ENCODE data around the gene CCDC57. TPM values are rescaled to one million over a fixed set of nuclear protein-coding genes. Genes with fewer than 3 reads are reported as not detected.
"Not testable (repeated sequence)": the region's sequence is repeated elsewhere in the genome, so short reads cannot be mapped to it uniquely, and the experiment has no call there.

The CCDC57 gene
- total RNA-seq, 2 donors from 2014 or later = 76.9 to 78.8 TPM

DNA sequence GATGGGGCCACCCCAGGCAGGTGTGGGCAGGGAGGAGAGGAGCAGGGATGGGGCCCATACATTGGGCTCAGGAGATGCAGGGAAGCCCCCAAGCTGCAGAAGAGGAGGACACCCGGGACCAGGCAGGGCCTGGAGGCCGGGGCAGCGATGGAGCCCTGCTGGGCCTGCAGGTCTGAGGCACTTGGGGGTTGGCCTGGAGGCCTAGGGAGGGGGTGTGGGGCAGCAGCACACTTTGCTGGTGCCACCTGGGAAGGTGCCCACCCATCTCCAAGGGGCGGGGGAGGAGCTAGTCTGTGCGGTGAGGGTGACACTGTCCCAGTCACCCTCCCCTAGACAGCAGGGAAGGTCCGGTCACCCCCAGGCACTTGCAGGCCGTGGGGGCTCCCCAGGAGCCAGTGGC, 6.4 kb upstream of the CCDC57 start:
- no peaks in the 10 kb centered on the region for H3K27me3 Mint-ChIP-seq (ENCODE audit: low read depth)
- H3K27ac Mint-ChIP-seq = no peak overlapping the region
- H3K9me3 Mint-ChIP-seq = no peaks in the 10 kb centered on the region
- H3K4me3 Mint-ChIP-seq = no peak overlapping the region
- H3K36me3 Mint-ChIP-seq (ENCODE audit: insufficient read depth in 2 of 2) = no peaks in the 10 kb centered on the region
- peaks cover 19% of the 10 kb centered on the region for H3K4me1 Mint-ChIP-seq (ENCODE audit: low read depth)
- DNase-seq (no peak), ATAC-seq (replicated peaks in 1 of 2) (no peak)

DNA sequence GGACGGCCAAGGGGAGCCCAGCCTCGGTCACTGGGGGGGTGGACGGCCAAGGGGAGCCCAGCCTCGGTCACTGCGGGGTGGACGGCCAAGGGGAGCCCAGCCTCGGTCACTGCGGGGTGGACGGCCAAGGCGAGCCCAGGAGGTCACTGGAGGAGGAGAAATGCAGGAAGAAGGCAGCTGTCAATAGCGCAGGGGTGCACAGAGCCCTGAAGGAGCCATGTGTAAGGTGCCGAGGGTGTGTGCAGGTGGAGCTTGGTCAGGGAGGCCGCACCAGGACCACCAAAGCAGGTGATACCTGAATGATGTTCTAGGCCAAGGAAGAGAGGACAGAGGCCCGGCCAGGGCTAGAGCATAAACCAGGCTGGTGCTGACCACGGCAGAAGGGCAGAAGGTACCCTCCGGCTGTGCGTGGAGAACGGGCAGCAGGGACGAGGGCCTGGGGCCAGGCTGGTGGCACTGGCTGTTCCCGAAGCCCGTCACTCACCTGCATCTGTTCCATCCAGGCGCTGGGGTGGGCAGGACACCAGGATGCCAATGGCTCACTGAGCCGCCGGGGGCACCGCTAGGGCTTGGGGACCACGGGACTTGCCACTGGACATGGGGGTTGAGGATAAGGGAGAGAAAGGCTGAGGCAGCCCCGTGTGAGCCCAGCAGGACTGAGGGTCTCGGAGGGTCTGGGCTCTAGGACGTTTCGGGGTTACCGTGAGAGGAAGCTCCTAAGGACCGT, 5.9 kb upstream of the CCDC57 start:
- peaks cover 25% of the 10 kb centered on the region for H3K4me1 Mint-ChIP-seq (ENCODE audit: low read depth)
- ATAC-seq (replicated peaks in 1 of 2) (no peak), DNase-seq (no peak)
- no peak overlapping the region for H3K27ac Mint-ChIP-seq
- H3K27me3 Mint-ChIP-seq (ENCODE audit: low read depth) = no peaks in the 10 kb centered on the region
- no peaks in the 10 kb centered on the region for H3K9me3 Mint-ChIP-seq
- H3K4me3 Mint-ChIP-seq = no peak overlapping the region
- peaks cover 0 to 2% of the 10 kb centered on the region in 2 donors for H3K36me3 Mint-ChIP-seq (ENCODE audit: insufficient read depth in 2 of 2)

DNA sequence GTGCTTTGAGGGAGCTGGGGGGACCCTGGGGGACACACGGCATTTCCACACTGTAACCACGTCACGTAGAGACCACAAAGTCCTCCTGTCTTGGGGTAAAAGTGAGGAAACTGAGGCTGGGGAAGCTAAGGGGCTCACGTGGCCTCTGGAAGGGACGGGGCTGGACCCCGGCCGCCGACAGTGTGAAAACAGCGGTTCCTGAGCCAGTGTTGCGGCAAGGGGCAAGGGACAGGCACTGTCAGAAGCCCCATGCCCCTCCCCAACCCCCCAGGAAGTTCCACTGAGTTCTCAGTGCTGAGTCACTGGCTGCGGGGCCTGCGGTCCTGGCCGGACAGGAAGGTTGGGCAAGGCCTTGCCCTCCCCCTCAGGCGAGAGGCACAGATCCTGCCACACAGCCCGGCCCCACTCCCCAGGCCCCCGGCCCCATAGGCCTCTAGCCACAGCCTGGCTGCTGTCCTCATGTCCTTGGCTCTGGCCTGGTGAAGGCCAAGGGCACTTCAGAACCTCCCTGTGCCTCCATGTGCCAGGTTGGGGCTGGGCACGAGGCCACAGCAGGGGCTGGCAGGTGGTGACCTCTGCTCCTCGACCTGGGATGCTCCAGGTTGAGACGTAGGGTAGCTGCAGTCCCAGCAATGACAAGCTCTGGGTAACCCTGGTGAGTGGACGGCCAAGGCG, 5.0 kb upstream of the CCDC57 start:
- Mint-ChIP-seq H3K4me3 (no peak overlapping the region), H3K4me1 (ENCODE audit: low read depth) (peaks cover 27% of the 10 kb centered on the region), H3K27ac (no peak overlapping the region), H3K27me3 (ENCODE audit: low read depth) (no peaks in the 10 kb centered on the region), H3K36me3 (ENCODE audit: insufficient read depth in 2 of 2) (peaks cover 0 to 2% of the 10 kb centered on the region in 2 donors), H3K9me3 (no peaks in the 10 kb centered on the region)
- DNase-seq = peak in 1 of 2 donors; percentile 43
- no peak for ATAC-seq (replicated peaks in 1 of 2)

DNA sequence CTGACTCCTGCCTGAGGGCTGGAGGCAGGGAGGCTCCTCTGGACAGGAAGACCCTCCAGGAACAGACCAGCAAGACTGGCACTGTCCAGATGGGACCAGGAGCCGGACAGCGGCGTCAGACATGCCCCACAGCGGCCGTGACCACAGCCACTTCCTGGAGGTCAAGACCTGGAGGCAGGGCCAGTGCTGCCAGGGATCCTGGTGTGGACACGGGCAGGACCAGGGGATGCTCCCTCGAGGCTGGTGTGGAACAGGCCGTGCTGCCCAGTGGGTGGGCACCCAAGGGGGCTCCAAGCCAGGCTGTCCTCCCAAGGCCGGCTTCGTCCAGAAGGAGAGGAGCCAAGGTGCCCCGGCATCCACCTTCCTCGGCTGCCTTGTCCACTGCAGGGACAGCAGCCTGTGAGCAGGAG, 4.5 kb upstream of the CCDC57 start:
- H3K36me3 Mint-ChIP-seq (ENCODE audit: insufficient read depth in 2 of 2) = peaks cover 0 to 2% of the 10 kb centered on the region in 2 donors
- peak overlapping the region; percentile 70 to 73 for H3K4me3 Mint-ChIP-seq
- H3K27me3 Mint-ChIP-seq (ENCODE audit: low read depth) = no peaks in the 10 kb centered on the region
- DNase-seq (peak in 1 of 2 donors; percentile 18), ATAC-seq (replicated peaks in 1 of 2) (no peak)
- no peaks in the 10 kb centered on the region for H3K9me3 Mint-ChIP-seq
- peak overlapping the region; percentile 85 for H3K27ac Mint-ChIP-seq
- peaks cover 27% of the 10 kb centered on the region for H3K4me1 Mint-ChIP-seq (ENCODE audit: low read depth)

DNA sequence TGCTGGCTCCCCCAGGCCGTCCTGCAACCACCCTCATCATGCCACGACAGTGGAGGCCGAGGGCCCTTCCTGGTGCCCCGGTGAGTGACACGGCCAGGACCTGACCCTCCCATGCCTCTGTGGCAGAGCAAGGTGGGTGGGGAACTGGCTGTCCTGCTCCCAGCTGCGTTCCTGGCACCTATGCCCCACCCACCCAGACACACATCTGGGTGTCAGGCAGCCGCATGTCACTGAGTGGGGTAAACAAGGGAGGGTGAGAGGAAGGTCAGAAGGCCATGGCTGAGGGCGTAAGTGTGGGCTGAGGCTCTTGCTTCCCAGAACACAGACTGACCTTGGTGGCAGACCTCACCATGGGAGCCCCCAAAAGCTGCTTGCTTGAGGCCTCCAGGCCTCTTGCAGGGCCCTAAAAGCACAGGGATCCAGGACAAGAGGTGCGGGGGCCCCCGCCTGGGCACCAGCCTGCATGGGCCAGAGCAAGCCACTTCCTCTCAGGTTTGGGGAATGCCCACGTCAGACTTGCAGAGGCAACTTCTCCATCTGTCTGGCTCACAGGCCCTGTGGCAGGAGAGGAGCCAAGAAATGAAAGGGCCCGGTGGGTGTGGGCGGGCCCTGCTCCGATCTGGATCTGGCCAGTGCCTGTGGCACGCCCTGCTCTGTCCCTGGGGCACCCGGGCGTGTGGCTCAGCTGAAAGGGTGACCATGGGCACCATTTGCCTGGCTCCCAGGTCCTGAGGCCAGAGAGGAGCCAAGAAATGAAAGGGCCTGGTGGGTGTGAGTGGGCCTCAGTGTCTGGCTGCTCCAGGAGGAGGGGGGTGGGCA, 3.9 kb upstream of the CCDC57 start:
- DNase-seq = peak; percentile 61 to 76
- H3K4me3 Mint-ChIP-seq = peak overlapping the region; percentile 70 to 73
- peak overlapping the region; percentile 85 for H3K27ac Mint-ChIP-seq
- no peaks in the 10 kb centered on the region for H3K9me3 Mint-ChIP-seq
- H3K4me1 Mint-ChIP-seq (ENCODE audit: low read depth) = peaks cover 32% of the 10 kb centered on the region
- H3K27me3 Mint-ChIP-seq (ENCODE audit: low read depth) = no peaks in the 10 kb centered on the region
- ATAC-seq (replicated peaks in 1 of 2) = peak; percentile 57 to 67
- peaks cover 0 to 2% of the 10 kb centered on the region in 2 donors for H3K36me3 Mint-ChIP-seq (ENCODE audit: insufficient read depth in 2 of 2)

DNA sequence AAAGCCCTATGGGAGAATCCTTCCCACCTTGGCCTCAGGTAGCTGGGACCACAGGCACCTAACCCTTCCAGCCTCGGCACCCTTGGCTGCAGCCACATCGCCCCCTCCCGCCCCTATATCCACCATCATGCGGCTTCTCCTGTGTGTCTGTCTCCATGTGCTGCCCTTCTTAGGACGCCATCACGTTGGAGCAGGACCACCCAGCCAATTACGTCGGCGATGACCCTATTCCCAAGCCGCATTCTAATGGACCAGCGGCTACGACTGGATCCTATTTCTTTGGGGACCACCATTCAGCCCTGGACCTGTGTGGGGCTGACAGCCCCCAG, 3.3 kb upstream of the CCDC57 start:
- Mint-ChIP-seq H3K4me3 (peak overlapping the region; percentile 70 to 73), H3K27ac (peak overlapping the region; percentile 85), H3K9me3 (no peaks in the 10 kb centered on the region), H3K27me3 (ENCODE audit: low read depth) (no peaks in the 10 kb centered on the region), H3K36me3 (ENCODE audit: insufficient read depth in 2 of 2) (peaks cover 0 to 2% of the 10 kb centered on the region in 2 donors), H3K4me1 (ENCODE audit: low read depth) (peaks cover 36% of the 10 kb centered on the region)
- no peak for ATAC-seq (replicated peaks in 1 of 2)
- DNase-seq = no peak

DNA sequence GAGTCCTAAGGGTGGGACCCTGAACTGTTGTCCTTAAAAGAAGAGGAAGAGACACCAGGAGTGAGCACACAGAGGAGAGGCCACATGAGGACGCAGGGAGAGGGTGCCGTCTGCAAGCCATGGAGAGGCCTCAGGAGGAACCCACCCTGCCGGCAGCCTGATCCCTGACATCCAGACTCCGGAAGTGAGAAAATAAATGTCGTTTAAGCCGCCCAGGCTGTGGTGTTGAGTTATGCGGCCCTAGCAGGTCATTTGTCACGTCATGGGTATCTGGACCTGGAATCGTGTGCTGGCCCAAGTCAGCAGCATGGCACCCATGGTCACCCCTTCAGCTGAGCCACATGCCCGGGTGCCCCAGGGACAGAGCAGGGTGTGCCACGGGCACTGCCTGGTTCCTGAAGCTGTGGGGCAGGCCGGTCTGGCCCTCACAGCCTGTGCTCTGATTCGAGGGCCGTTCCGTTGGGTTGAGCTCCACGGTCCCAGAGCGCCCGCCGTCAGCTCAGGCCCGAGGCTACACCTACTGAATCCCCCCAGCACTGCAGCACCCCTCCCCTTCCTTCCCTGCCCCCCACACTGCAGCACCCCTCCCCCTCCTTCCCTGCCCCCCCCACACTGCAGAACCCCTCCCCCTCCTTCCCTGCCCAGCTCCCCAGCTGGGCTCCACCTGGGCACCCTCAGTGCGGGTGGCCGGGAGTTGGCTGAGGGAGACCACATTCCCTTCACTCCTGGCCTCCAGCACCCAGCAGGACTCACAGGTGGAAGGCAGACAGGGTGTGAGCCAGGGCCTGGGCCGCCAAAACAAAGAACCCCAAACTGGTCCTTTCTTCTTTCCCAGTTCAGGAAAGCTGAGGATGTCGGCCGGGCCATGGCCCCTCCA, 2.7 kb upstream of the CCDC57 start:
- Mint-ChIP-seq H3K9me3 (no peaks in the 10 kb centered on the region), H3K36me3 (ENCODE audit: insufficient read depth in 2 of 2) (peaks cover 0 to 2% of the 10 kb centered on the region in 2 donors), H3K4me3 (peak overlapping the region in 1 of 2 donors; percentile 28), H3K27me3 (ENCODE audit: low read depth) (no peaks in the 10 kb centered on the region), H3K4me1 (ENCODE audit: low read depth) (peaks cover 36% of the 10 kb centered on the region), H3K27ac (peak overlapping the region; percentile 60)
- DNase-seq (no peak), ATAC-seq (replicated peaks in 1 of 2) (no peak)

DNA sequence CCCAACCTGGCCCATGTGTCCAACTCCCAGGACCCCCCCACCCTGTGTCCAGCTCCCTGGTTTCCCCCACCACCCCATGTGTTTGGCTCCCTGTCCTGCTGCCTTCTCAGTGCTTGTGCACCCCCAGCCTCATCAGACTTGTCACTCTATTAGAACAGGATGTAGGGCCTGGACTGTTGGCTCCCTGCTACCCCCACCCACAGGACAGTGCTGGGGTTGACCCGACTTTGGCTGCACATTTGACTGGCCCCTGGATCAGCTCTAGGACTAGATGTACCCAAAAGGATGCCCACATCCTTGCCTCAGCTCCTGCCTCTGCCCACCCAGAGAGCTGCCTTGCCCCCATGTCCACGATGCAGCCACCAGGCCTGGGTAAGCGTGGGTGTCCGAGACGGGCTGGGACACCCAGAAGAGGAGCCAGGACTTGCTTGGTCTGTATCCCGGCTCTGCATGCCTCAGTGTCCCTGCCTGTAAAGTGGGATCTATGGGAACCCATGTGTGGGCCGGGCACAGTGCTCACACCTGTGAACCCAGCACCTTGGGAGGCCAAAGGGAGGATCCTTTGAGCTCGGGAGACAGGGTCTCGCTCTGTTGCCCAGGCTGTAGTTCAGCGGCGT, 1.5 kb upstream of the CCDC57 start:
- H3K9me3 Mint-ChIP-seq = no peaks in the 10 kb centered on the region
- H3K36me3 Mint-ChIP-seq (ENCODE audit: insufficient read depth in 2 of 2) = peaks cover 0 to 2% of the 10 kb centered on the region in 2 donors
- DNase-seq = no peak
- H3K27ac Mint-ChIP-seq = peak overlapping the region; percentile 91
- ATAC-seq (replicated peaks in 1 of 2) = no peak
- H3K4me1 Mint-ChIP-seq (ENCODE audit: low read depth) = peaks cover 42% of the 10 kb centered on the region
- no peaks in the 10 kb centered on the region for H3K27me3 Mint-ChIP-seq (ENCODE audit: low read depth)
- H3K4me3 Mint-ChIP-seq = peak overlapping the region; percentile 67 to 74

DNA sequence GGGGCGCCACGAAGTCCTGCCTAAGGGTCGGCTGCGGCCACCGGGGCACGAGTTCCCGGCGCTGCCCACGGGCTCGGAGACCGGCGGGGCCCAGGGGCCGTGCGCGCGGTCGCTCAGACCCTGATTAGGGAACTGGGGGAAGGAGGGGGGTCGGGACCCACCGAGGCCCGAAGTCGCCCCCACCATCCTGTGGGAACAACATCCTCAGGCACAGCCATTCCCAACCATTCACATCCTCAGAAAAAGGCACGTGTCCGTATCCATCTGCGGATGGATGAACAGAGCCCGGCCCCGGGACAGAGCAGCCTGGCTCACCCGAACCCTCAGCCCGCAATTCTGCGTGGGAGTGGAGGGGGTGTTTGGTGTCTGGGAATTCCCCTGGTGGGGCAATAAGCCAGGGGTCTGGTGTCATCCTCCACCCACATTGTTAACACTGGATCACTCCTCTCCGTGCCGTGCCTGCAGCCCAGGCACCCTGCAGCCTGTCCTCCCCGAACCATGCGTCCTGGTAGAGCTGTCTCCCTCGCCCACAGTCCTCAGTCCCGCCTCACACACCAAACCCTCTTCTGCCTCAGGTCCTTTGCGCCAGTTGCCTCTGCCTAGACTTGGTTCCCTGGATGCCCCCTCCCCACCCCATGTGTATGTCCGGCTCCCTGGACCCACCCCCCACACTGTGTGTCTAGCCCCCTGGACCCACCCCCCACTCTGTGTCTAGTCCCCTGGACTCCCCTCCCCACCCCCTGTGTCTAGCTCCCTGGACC, 789 bp upstream of the CCDC57 start:
- peaks cover 42% of the 10 kb centered on the region for H3K4me1 Mint-ChIP-seq (ENCODE audit: low read depth)
- ATAC-seq (replicated peaks in 1 of 2) (peak; percentile 42 to 43), DNase-seq (peak; percentile 75 to 78)
- peaks cover 0 to 2% of the 10 kb centered on the region in 2 donors for H3K36me3 Mint-ChIP-seq (ENCODE audit: insufficient read depth in 2 of 2)
- H3K27me3 Mint-ChIP-seq (ENCODE audit: low read depth) = no peaks in the 10 kb centered on the region
- peak overlapping the region; percentile 62 for H3K27ac Mint-ChIP-seq
- no peaks in the 10 kb centered on the region for H3K9me3 Mint-ChIP-seq
- peak overlapping the region; percentile 82 to 85 for H3K4me3 Mint-ChIP-seq

DNA sequence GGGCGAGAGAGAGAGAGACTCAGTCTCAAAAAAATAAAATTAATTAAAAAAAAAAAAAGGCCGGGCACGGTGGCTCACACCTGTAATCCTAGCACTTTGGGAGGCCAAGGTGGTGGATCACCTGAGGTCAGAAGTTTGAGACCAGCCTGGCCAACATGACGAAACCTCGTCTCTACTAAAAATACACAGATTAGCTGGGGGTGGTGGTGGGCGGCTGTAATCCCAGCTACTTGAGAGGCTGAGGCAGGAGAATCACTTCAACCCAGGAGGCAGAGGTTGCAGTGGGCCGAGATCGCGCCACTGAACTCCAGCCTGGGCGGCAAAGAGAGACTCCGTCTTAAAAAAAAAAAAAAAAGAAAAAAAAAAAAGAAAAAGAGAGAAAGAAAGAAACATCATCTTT, 2.0 kb downstream of the CCDC57 start:
- H3K27ac Mint-ChIP-seq = not testable (repeated sequence)
- peaks cover 41% of the 10 kb centered on the region for H3K4me1 Mint-ChIP-seq (ENCODE audit: low read depth)

DNA sequence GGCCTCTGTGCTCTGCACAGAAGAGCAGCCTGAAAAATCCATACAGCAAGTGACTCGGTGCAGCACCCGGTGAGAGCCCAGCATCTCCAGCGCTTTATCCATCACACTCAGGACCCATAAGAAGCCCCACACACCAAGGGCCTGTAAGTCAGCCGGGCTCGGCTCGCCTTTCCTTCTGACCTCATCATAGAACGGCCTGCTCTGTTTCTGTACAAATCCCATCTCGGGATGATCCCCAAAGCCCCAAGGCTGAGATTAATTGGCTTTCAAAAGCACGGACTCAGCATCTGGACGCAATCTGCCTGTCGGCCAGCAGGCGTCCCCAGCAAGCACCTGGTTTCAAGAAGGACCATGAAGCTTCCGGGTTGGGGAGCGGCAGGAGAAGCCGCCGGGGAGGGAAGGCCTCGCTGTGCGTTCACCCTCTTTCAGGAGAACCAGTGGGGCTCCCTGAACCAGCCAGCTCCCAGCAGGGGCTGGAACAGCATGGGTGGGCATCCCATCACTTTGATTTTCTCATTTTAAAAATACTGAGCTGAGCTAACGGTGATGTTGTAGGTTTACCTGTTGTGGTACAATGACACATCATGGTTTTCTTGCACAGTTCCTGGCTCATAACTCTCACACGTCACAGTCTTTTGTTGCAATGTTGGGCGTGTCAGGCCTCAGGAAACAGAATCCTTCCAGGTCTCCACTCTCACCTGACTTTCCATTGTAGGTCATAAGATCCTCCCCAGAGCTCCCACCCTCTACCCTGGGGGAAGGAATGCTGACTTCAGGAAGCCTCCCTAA, 6.7 kb downstream of the CCDC57 start:
- peak; percentile 82 for DNase-seq
- peaks cover 0 to 6% of the 10 kb centered on the region in 2 donors for H3K36me3 Mint-ChIP-seq (ENCODE audit: insufficient read depth in 2 of 2)
- H3K4me1 Mint-ChIP-seq (ENCODE audit: low read depth) = peaks cover 62% of the 10 kb centered on the region
- no peaks in the 10 kb centered on the region for H3K27me3 Mint-ChIP-seq (ENCODE audit: low read depth)
- peak overlapping the region; percentile 34 for H3K27ac Mint-ChIP-seq
- peak overlapping the region; percentile 75 to 89 for H3K4me3 Mint-ChIP-seq
- peak; percentile 64 to 72 for ATAC-seq (replicated peaks in 1 of 2)
- no peaks in the 10 kb centered on the region for H3K9me3 Mint-ChIP-seq

More for the DNA sequence above, 2.0 kb downstream of the CCDC57 start:
- ATAC-seq (replicated peaks in 1 of 2); H3K4me3 Mint-ChIP-seq; H3K36me3 Mint-ChIP-seq (ENCODE audit: insufficient read depth in 2 of 2); H3K9me3 Mint-ChIP-seq; DNase-seq; H3K27me3 Mint-ChIP-seq (ENCODE audit: low read depth): not testable (repeated sequence)
